Measurements from ENCODE around the gene ICE2.

Gene ICE2

DNA sequence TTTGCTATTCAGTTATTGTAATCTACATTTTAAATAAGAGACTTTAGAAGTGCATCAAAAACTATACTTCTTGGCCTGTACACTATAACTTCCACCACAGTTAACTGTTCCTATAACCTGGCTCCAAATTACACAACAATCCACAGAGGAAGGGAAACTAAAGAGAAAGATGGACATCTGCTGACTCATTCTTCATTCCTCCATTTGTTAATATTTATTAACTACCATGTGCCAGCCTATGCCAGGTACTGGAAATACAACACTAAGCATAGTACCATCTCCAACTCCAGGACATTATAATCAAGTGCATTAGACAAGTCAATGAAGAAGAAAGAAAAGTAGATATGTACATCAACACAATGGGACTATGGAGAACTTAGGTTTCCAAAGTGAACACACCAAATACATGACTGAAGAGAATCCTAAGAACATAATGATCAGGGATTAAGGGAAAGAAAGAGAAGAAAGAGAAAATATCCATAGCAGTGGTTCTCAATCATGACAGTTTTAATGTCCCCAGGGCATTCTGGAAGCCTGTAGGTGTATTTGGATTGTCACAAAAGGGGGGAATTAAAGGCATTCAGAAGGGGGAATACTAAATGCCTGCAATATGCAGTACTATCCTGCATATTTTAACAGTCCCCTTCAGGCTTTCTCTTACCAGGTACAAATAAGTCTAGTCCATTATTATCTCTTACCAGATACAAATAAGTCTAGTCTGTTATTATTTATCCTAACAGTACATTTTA lies 8.9 kb downstream of the ICE2 start:
- Histone ChIP-seq H2BK5ac (ENCODE audit: low read depth, low read length, poor library complexity, severe bottlenecking) (peak overlapping the region; percentile 8), H3K4ac (ENCODE audit: low read depth in 1 of 2, low read length in 2 of 2) (no peak overlapping the region), H3K27me3 (ENCODE audit: control insufficient read depth in 1 of 2, insufficient read depth in 1 of 2, low read length in 2 of 2) (no peaks in the 10 kb centered on the region), H4K8ac (ENCODE audit: low read length) (no peak overlapping the region), H2BK12ac (ENCODE audit: low read length in 2 of 2) (no peak overlapping the region), H3K4me1 (ENCODE audit: control insufficient read depth, insufficient read depth, low read depth, low read length) (peaks cover 2% of the 10 kb centered on the region), H2AFZ (ENCODE audit: low read depth, low read length) (no peak overlapping the region), H3K9me3 (ENCODE audit: control insufficient read depth, low read length) (no peaks in the 10 kb centered on the region), H3K27ac (ENCODE audit: low read length, poor library complexity, severe bottlenecking) (peak overlapping the region; percentile 89), H3K23ac (ENCODE audit: low read length in 2 of 2) (no peak overlapping the region), H3K79me1 (replicated peaks; ENCODE audit: low read length, poor library complexity, severe bottlenecking) (peaks cover 13% of the 10 kb centered on the region), H3K18ac (ENCODE audit: low read depth in 1 of 2, low read length in 2 of 2) (no peak overlapping the region), H3K36me3 (ENCODE audit: control insufficient read depth in 1 of 2, insufficient read depth in 2 of 2, low read depth in 1 of 2, low read length in 2 of 2) (peaks cover 7 to 73% of the 10 kb centered on the region in 2 experiments), H2BK120ac (ENCODE audit: low read depth, low read length) (no peak overlapping the region), H2BK15ac (ENCODE audit: low read depth, poor library complexity, severe bottlenecking) (no peak overlapping the region), H3K4me2 (ENCODE audit: low read length, poor library complexity, severe bottlenecking) (no peak overlapping the region), H3K14ac (ENCODE audit: low read length in 2 of 2) (no peak overlapping the region), H2AK5ac (ENCODE audit: low read length, severe bottlenecking) (no peak overlapping the region), H3K9ac (ENCODE audit: low read length) (no peak overlapping the region), H3K4me3 (ENCODE audit: insufficient read depth in 1 of 2, low read depth in 1 of 2, low read length in 2 of 2) (no peak overlapping the region), H4K91ac (ENCODE audit: low read length) (no peak overlapping the region)
- DNase-seq: peak; percentile 42

DNA sequence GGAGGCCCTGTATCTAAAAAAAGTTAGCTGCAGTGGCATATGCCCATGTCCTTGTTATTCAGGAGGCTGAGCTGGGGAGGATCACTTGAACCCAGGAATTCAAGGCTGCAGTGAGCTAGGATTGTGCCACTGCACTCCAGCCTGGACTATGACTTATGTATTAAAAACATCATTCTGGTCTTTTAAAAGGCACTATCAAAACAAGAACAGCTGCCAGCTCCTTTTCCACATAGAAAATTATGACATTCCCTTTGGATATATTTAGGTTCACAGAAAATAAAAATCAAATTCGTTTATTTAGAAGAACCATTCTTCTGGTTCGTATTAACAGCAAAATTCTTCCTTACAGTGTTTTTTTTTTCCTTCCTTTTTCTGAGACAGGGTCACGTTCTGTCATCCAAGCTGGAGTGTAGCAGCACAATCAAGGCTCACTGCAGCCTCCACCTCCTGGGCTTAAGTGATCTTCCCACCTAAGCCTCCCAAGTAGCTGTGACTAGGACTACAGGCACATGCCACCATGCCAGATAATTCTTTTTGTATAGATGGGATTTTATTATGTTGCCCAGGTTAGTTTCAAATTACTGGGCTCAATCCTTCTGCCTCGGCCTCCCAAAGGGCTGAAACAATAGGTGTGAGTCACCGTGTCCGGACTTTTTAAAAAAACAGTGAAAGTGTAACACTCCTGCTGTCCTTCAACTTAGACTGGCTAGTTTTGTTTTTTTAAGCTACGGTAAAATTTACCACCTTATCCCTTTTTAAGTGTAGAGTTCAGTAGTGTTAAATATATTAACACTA lies 13.9 kb downstream of the ICE2 start:
- Histone ChIP-seq H3K4me1 (ENCODE audit: control insufficient read depth, insufficient read depth, low read depth, low read length) (peaks cover 4% of the 10 kb centered on the region), H2BK5ac (ENCODE audit: low read depth, low read length, poor library complexity, severe bottlenecking) (no peak overlapping the region), H2BK12ac (ENCODE audit: low read length in 2 of 2) (no peak overlapping the region), H3K27ac (ENCODE audit: low read length, poor library complexity, severe bottlenecking) (peak overlapping the region; percentile 49), H3K4ac (ENCODE audit: low read depth in 1 of 2, low read length in 2 of 2) (no peak overlapping the region), H3K4me2 (ENCODE audit: low read length, poor library complexity, severe bottlenecking) (no peak overlapping the region), H3K14ac (ENCODE audit: low read length in 2 of 2) (no peak overlapping the region), H3K79me1 (replicated peaks; ENCODE audit: low read length, poor library complexity, severe bottlenecking) (peaks cover 15% of the 10 kb centered on the region), H4K91ac (ENCODE audit: low read length) (no peak overlapping the region), H4K8ac (ENCODE audit: low read length) (no peak overlapping the region), H2BK15ac (ENCODE audit: low read depth, poor library complexity, severe bottlenecking) (no peak overlapping the region), H3K9ac (ENCODE audit: low read length) (no peak overlapping the region), H3K27me3 (ENCODE audit: control insufficient read depth in 1 of 2, insufficient read depth in 1 of 2, low read length in 2 of 2) (no peaks in the 10 kb centered on the region), H3K4me3 (ENCODE audit: insufficient read depth in 1 of 2, low read depth in 1 of 2, low read length in 2 of 2) (no peak overlapping the region), H2BK120ac (ENCODE audit: low read depth, low read length) (no peak overlapping the region), H3K18ac (ENCODE audit: low read depth in 1 of 2, low read length in 2 of 2) (no peak overlapping the region), H3K36me3 (ENCODE audit: control insufficient read depth in 1 of 2, insufficient read depth in 2 of 2, low read depth in 1 of 2, low read length in 2 of 2) (peaks cover 9 to 73% of the 10 kb centered on the region in 2 experiments), H3K9me3 (ENCODE audit: control insufficient read depth, low read length) (no peaks in the 10 kb centered on the region), H2AFZ (ENCODE audit: low read depth, low read length) (no peak overlapping the region), H3K23ac (ENCODE audit: low read length in 2 of 2) (no peak overlapping the region), H2AK5ac (ENCODE audit: low read length, severe bottlenecking) (no peak overlapping the region)
- 95% methylated on average over 6 of the region's 7 CpGs for WGBS
- DNase-seq: no peak

DNA sequence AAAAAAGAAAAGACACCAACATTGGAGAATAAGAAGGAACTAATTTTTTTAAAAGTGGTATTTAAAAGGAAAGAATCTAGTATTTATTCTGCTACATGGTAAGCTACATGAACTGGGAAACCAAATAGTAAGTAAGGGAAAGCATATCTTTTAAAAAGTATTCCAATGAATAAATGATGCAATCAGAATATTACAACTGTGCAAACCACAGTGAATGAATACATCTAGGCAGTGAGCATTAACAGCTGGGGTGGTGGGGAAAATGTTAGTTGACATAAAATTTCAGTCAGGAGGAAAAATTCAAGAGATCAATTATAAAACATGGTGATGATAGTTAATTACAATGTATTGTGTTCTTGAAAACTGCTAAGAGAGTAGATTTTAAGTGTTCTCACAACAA lies 16.9 kb downstream of the ICE2 start:
- H3K9ac ChIP-seq (ENCODE audit: low read length): peak overlapping the region; percentile 18
- H2BK15ac ChIP-seq (ENCODE audit: low read depth, poor library complexity, severe bottlenecking): no peak overlapping the region
- H3K4me2 ChIP-seq (ENCODE audit: low read length, poor library complexity, severe bottlenecking): no peak overlapping the region
- no peak overlapping the region for H3K4ac ChIP-seq (ENCODE audit: low read depth in 1 of 2, low read length in 2 of 2)
- no peak overlapping the region for H2AK5ac ChIP-seq (ENCODE audit: low read length, severe bottlenecking)
- H3K27ac ChIP-seq (ENCODE audit: low read length, poor library complexity, severe bottlenecking): no peak overlapping the region
- H3K4me1 ChIP-seq (ENCODE audit: control insufficient read depth, insufficient read depth, low read depth, low read length): peaks cover 4% of the 10 kb centered on the region
- H3K4me3 ChIP-seq (ENCODE audit: insufficient read depth in 1 of 2, low read depth in 1 of 2, low read length in 2 of 2): no peak overlapping the region
- H3K36me3 ChIP-seq (ENCODE audit: control insufficient read depth in 1 of 2, insufficient read depth in 2 of 2, low read depth in 1 of 2, low read length in 2 of 2): peaks cover 9 to 51% of the 10 kb centered on the region in 2 experiments
- no peak overlapping the region for H4K91ac ChIP-seq (ENCODE audit: low read length)
- H3K14ac ChIP-seq (ENCODE audit: low read length in 2 of 2): no peak overlapping the region
- no peak overlapping the region for H2AFZ ChIP-seq (ENCODE audit: low read depth, low read length)
- H4K8ac ChIP-seq (ENCODE audit: low read length): no peak overlapping the region
- no peak overlapping the region for H3K23ac ChIP-seq (ENCODE audit: low read length in 2 of 2)
- H3K79me1 ChIP-seq (replicated peaks; ENCODE audit: low read length, poor library complexity, severe bottlenecking): peaks cover 12% of the 10 kb centered on the region
- H3K27me3 ChIP-seq (ENCODE audit: control insufficient read depth in 1 of 2, insufficient read depth in 1 of 2, low read length in 2 of 2): no peaks in the 10 kb centered on the region
- no peaks in the 10 kb centered on the region for H3K9me3 ChIP-seq (ENCODE audit: control insufficient read depth, low read length)
- no peak overlapping the region for H3K18ac ChIP-seq (ENCODE audit: low read depth in 1 of 2, low read length in 2 of 2)
- no peak overlapping the region for H2BK12ac ChIP-seq (ENCODE audit: low read length in 2 of 2)
- no peak overlapping the region for H2BK120ac ChIP-seq (ENCODE audit: low read depth, low read length)
- no peak for DNase-seq
- no peak overlapping the region for H2BK5ac ChIP-seq (ENCODE audit: low read depth, low read length, poor library complexity, severe bottlenecking)

DNA sequence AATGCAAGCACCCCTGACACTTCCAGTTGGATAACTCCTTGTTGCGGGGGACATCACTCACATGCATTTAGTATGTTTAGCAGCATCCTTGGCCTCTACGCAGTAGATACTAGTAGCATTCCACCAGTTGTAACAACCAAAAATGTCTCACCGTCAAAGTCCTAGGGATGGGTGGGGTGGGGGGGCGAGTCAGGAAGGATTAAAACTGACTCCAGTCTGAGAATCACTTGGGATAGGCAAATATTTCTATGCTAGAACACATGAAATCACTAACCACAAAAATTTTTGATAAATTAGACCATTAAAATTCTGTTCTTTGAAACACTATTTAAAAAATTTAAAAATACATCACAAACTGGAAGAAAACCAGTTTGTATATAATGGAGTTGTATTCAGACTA lies 18.0 kb downstream of the ICE2 start:
- Histone ChIP-seq H3K27me3 (ENCODE audit: control insufficient read depth in 1 of 2, insufficient read depth in 1 of 2, low read length in 2 of 2) (no peaks in the 10 kb centered on the region), H3K27ac (ENCODE audit: low read length, poor library complexity, severe bottlenecking) (no peak overlapping the region), H3K9me3 (ENCODE audit: control insufficient read depth, low read length) (no peaks in the 10 kb centered on the region), H2BK120ac (ENCODE audit: low read depth, low read length) (no peak overlapping the region), H3K36me3 (ENCODE audit: control insufficient read depth in 1 of 2, insufficient read depth in 2 of 2, low read depth in 1 of 2, low read length in 2 of 2) (peaks cover 9 to 43% of the 10 kb centered on the region in 2 experiments), H3K4me1 (ENCODE audit: control insufficient read depth, insufficient read depth, low read depth, low read length) (peaks cover 4% of the 10 kb centered on the region), H2AK5ac (ENCODE audit: low read length, severe bottlenecking) (no peak overlapping the region), H3K4me2 (ENCODE audit: low read length, poor library complexity, severe bottlenecking) (no peak overlapping the region), H3K23ac (ENCODE audit: low read length in 2 of 2) (no peak overlapping the region), H3K4me3 (ENCODE audit: insufficient read depth in 1 of 2, low read depth in 1 of 2, low read length in 2 of 2) (no peak overlapping the region), H2BK15ac (ENCODE audit: low read depth, poor library complexity, severe bottlenecking) (no peak overlapping the region), H3K18ac (ENCODE audit: low read depth in 1 of 2, low read length in 2 of 2) (no peak overlapping the region), H4K91ac (ENCODE audit: low read length) (no peak overlapping the region), H3K14ac (ENCODE audit: low read length in 2 of 2) (no peak overlapping the region), H2BK12ac (ENCODE audit: low read length in 2 of 2) (no peak overlapping the region), H2BK5ac (ENCODE audit: low read depth, low read length, poor library complexity, severe bottlenecking) (no peak overlapping the region), H4K8ac (ENCODE audit: low read length) (no peak overlapping the region), H2AFZ (ENCODE audit: low read depth, low read length) (no peak overlapping the region), H3K79me1 (replicated peaks; ENCODE audit: low read length, poor library complexity, severe bottlenecking) (peaks cover 12% of the 10 kb centered on the region), H3K9ac (ENCODE audit: low read length) (no peak overlapping the region), H3K4ac (ENCODE audit: low read depth in 1 of 2, low read length in 2 of 2) (no peak overlapping the region)
- DNase-seq: no peak
- WGBS: 100% methylated on average over 1 of the region's 4 CpGs
